HEK293 (cell line): ENCODE data around the gene ABI3BP.

Source experiments
- CTCF ChIP-seq: fragments of 450-650 bp; formaldehyde crosslinking; IDR thresholded peaks from 2 replicates; pipeline ENCODE4 v1.5.1; 2016; ENCODE audit warnings: missing biosample characterization, missing genetic modification characterization
- MZF1 ChIP-seq: fragments of 450-650 bp; formaldehyde crosslinking; IDR thresholded peaks from 2 replicates; pipeline ENCODE4 v1.5.1; 2017; ENCODE audit warnings: missing biosample characterization, missing genetic modification characterization, borderline replicate concordance

DNA sequence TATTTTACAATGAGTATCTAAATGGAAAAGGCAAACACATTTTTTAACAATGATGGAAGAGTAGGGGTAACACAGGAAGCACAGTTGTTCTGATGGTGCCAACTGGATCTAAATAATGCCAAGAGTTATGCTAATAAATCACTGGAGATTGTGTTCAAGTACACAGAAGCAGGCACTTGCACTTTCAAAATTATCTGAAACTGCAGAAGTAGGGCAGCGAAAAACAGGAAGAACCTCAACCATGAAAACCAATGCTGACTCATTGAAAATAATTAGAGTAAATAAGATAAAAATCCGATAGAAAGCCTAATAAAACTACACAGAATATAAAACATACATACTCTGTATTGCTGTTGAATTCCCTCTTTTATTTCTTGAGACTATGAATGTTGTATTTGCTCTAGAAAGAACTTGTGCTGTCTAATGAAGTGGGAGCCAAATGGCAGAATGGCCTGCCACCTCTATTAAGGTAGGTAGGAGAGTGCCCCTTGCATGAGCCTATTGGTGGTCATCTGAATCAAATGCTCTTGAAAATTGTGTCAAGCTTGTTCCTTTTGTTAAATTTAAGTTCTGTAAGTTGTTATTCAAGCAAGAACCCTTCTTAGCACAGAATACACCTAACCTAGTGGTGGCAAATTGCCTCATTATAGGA lies 93.7 kb downstream of the ABI3BP start:
- TF ChIP-seq CTCF (tag by site-specific recombination): no peak
- TF ChIP-seq MZF1: no peak
